HepG2 (cell line): ENCODE measurements around the gene CNNM4. TPM values are rescaled to one million over a fixed set of nuclear protein-coding genes. Genes with fewer than 3 reads are reported as not detected.

Experiments
- ADNP ChIP-seq: sonication (generic); formaldehyde crosslinking; IDR thresholded peaks from 2 replicates; pipeline ENCODE4 v1.4.0; 2020; ENCODE audit warnings: missing genetic modification reagents
- ATF1 ChIP-seq: IDR thresholded peaks from 2 replicates; pipeline ENCODE4 v1.6.1; 2016; ENCODE audit warnings: mild to moderate bottlenecking, control low read depth
- ATRX ChIP-seq: sonication (generic); formaldehyde crosslinking; IDR thresholded peaks from 2 replicates; pipeline ENCODE4 v1.4.0; 2020; ENCODE audit warnings: missing genetic modification reagents, borderline replicate concordance
- CBFB ChIP-seq: sonication (generic); formaldehyde crosslinking; IDR thresholded peaks from 2 replicates; pipeline ENCODE4 v1.4.0; 2020; ENCODE audit warnings: missing genetic modification reagents
- HNF4A ChIP-seq: sonication (generic); formaldehyde crosslinking; IDR thresholded peaks from 2 replicates; pipeline ENCODE4 v1.4.0; 2020; ENCODE audit warnings: missing genetic modification reagents
- MBD4 ChIP-seq: IDR thresholded peaks from 2 replicates; pipeline ENCODE4 v1.6.1; 2012; ENCODE audit warnings: low read length, inconsistent platforms, borderline replicate concordance
- NBN ChIP-seq: fragments of 450-650 bp; conservative IDR thresholded peaks from 2 replicates; pipeline ENCODE4 v1.6.1; 2017
- NFE2L1 ChIP-seq: sonication (generic); formaldehyde crosslinking; IDR thresholded peaks from 2 replicates; pipeline ENCODE4 v1.4.0; 2020; ENCODE audit warnings: missing genetic modification reagents, mild to moderate bottlenecking, borderline replicate concordance
- NFRKB ChIP-seq: fragments of 450-650 bp; IDR thresholded peaks from 2 replicates; pipeline ENCODE4 v1.6.1; 2017
- SMAD3 ChIP-seq: sonication (generic); formaldehyde crosslinking; IDR thresholded peaks from 2 replicates; pipeline ENCODE4 v1.4.0; 2020; ENCODE audit warnings: missing genetic modification reagents
- SRSF9 ChIP-seq: fragments of 200-400 bp; formaldehyde crosslinking; IDR thresholded peaks from 2 replicates; pipeline ENCODE4 v1.6.1; 2018; ENCODE audit warnings: borderline replicate concordance, mild to moderate bottlenecking, low read depth, low read length; ENCODE audit not compliant: insufficient read depth, poor library complexity, severe bottlenecking
- YEATS2 ChIP-seq: sonication (generic); formaldehyde crosslinking; IDR thresholded peaks from 2 replicates; pipeline ENCODE4 v1.4.0; 2020; ENCODE audit warnings: missing genetic modification reagents, borderline replicate concordance
- ZFP62 ChIP-seq: sonication (generic); formaldehyde crosslinking; IDR thresholded peaks from 2 replicates; pipeline ENCODE4 v1.4.0; 2020; ENCODE audit warnings: missing genetic modification reagents
- ZNF234 ChIP-seq: sonication (generic); formaldehyde crosslinking; conservative IDR thresholded peaks from 2 replicates; pipeline ENCODE4 v1.5.1; 2020; ENCODE audit warnings: mild to moderate bottlenecking, missing genetic modification reagents
- ZNF282 ChIP-seq: fragments of 450-650 bp; IDR thresholded peaks from 2 replicates; pipeline ENCODE4 v1.6.1; 2018; ENCODE audit not compliant: partially characterized antibody
- ZNF432 ChIP-seq: sonication (generic); formaldehyde crosslinking; IDR thresholded peaks from 2 replicates; pipeline ENCODE4 v1.5.0; 2020; ENCODE audit warnings: missing genetic modification reagents, mild to moderate bottlenecking, borderline replicate concordance
- ZNF558 ChIP-seq: sonication (generic); formaldehyde crosslinking; IDR thresholded peaks from 2 replicates; pipeline ENCODE4 v1.9.0; 2022; ENCODE audit warnings: mild to moderate bottlenecking, missing genetic modification reagents, borderline replicate concordance
- ZSCAN31 ChIP-seq: sonication (generic); formaldehyde crosslinking; IDR thresholded peaks from 2 replicates; pipeline ENCODE4 v1.5.0; 2020; ENCODE audit warnings: low read depth, mild to moderate bottlenecking, missing genetic modification reagents
- polyA plus RNA-seq, 8 experiments: library from polyadenylated mRNA; depleted of rRNA in 3 of 8; stranded (reverse) in 7 of 8; unstranded in 1 of 8; fragments of >200 nt; fragmentation: Illumina TruSeq in 4 of 8; extraction: Trizol in 4 of 8; gene quantifications; 2 replicates each; pipeline versions ENCODE4 v1.2.1 to v1.2.3, GENCODE V29; 2011 to 2016; ENCODE audit warnings: low read depth in 4 of 8, missing spikeins in 1 of 8, mixed read lengths in 1 of 8; ENCODE audit not compliant: insufficient read depth in 1 of 8
- total RNA-seq, 5 experiments: library from RNA; depleted of rRNA; stranded (reverse); fragments of >200 nt; fragmentation: Illumina TruSeq; extraction: Trizol; gene quantifications; 2 replicates each; pipeline ENCODE4 v1.2.3, GENCODE V29; 2016; ENCODE audit warnings: low read depth in 1 of 5
- TF ChIP-seq, protein P1 (sequence below): sonication (generic); formaldehyde crosslinking; IDR thresholded peaks from 2 replicates; pipeline ENCODE4 v1.4.0; 2020; ENCODE audit warnings: mild to moderate bottlenecking, missing genetic modification reagents, borderline replicate concordance
- TF ChIP-seq, protein P2 (sequence below): sonication (generic); formaldehyde crosslinking; IDR thresholded peaks from 2 replicates; pipeline ENCODE4 v1.4.0; 2020; ENCODE audit warnings: low read depth, mild to moderate bottlenecking, missing genetic modification reagents
- TF ChIP-seq, protein P3 (sequence below): sonication (generic); formaldehyde crosslinking; IDR thresholded peaks from 2 replicates; pipeline ENCODE4 v1.5.0; 2020; ENCODE audit warnings: missing genetic modification reagents
- TF ChIP-seq, protein P4 (sequence below): sonication (generic); formaldehyde crosslinking; IDR thresholded peaks from 2 replicates; pipeline ENCODE4 v1.8.1; 2023; ENCODE audit warnings: missing genetic modification reagents, mild to moderate bottlenecking, borderline replicate concordance
- TF ChIP-seq, protein P5 (sequence below): IDR thresholded peaks from 2 replicates; pipeline ENCODE4 v1.6.1; 2016; ENCODE audit warnings: control low read depth
- TF ChIP-seq, protein P6 (sequence below): sonication (generic); formaldehyde crosslinking; conservative IDR thresholded peaks from 2 replicates; pipeline ENCODE4 v1.4.0; 2020; ENCODE audit warnings: missing genetic modification reagents

Gene CNNM4
- total and polyA plus RNA-seq, 2 of the 13 experiments (the other 11 are each of a cell fraction or from before 2014, with no cell fraction given) = 5.9 to 8.4 TPM

DNA sequence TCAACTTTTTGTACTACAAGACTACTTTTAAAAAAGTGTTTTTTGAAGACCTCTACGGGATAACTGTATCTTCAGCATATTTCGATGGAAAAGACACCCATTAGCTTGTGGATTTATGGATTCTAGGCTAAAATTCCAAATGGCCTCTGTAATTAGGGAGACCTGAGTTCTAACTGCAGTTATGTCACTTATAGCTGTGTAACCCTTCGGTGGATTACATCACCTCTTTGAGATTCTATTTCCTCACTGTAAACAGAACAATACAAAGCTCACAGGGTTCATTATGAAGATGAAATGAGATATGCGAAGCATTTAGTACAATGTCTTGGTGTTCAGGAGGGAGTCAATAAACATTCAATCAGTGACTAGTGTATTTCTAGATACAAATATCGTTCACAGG, 45.0 kb upstream of the CNNM4 start (continued):
- TF ChIP-seq NFE2L1 (CRISPR knock-in tag) (no peak), ZNF432 (CRISPR knock-in tag) (no peak), ZNF282 (no peak), YEATS2 (0 out of 2 replicates have a peak, but pooled peaks have one; percentile 25), ATF1 (peak; percentile 27; the same call in 1 of the 2 replicates), ADNP (no peak), ZNF558 (CRISPR knock-in tag) (no peak), SMAD3 (CRISPR knock-in tag) (no peak), NBN (no peak), SRSF9 (no peak), MBD4 (no peak), ZSCAN31 (CRISPR knock-in tag) (no peak), HNF4A (CRISPR knock-in tag) (peak; percentile 69), CBFB (CRISPR knock-in tag) (no peak), ZNF234 (CRISPR knock-in tag) (no peak), ZFP62 (CRISPR knock-in tag) (no peak), NFRKB (no peak), ATRX (no peak)
- TF ChIP-seq, protein P1, sequence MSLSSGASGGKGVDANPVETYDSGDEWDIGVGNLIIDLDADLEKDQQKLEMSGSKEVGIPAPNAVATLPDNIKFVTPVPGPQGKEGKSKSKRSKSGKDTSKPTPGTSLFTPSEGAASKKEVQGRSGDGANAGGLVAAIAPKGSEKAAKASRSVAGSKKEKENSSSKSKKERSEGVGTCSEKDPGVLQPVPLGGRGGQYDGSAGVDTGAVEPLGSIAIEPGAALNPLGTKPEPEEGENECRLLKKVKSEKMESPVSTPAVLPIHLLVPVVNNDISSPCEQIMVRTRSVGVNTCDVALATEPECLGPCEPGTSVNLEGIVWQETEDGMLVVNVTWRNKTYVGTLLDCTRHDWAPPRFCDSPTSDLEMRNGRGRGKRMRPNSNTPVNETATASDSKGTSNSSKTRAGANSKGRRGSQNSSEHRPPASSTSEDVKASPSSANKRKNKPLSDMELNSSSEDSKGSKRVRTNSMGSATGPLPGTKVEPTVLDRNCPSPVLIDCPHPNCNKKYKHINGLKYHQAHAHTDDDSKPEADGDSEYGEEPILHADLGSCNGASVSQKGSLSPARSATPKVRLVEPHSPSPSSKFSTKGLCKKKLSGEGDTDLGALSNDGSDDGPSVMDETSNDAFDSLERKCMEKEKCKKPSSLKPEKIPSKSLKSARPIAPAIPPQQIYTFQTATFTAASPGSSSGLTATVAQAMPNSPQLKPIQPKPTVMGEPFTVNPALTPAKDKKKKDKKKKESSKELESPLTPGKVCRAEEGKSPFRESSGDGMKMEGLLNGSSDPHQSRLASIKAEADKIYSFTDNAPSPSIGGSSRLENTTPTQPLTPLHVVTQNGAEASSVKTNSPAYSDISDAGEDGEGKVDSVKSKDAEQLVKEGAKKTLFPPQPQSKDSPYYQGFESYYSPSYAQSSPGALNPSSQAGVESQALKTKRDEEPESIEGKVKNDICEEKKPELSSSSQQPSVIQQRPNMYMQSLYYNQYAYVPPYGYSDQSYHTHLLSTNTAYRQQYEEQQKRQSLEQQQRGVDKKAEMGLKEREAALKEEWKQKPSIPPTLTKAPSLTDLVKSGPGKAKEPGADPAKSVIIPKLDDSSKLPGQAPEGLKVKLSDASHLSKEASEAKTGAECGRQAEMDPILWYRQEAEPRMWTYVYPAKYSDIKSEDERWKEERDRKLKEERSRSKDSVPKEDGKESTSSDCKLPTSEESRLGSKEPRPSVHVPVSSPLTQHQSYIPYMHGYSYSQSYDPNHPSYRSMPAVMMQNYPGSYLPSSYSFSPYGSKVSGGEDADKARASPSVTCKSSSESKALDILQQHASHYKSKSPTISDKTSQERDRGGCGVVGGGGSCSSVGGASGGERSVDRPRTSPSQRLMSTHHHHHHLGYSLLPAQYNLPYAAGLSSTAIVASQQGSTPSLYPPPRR (CRISPR knock-in tag) = no peak
- TF ChIP-seq, protein P2, sequence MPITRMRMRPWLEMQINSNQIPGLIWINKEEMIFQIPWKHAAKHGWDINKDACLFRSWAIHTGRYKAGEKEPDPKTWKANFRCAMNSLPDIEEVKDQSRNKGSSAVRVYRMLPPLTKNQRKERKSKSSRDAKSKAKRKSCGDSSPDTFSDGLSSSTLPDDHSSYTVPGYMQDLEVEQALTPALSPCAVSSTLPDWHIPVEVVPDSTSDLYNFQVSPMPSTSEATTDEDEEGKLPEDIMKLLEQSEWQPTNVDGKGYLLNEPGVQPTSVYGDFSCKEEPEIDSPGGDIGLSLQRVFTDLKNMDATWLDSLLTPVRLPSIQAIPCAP (CRISPR knock-in tag) = no peak
- TF ChIP-seq, protein P3, sequence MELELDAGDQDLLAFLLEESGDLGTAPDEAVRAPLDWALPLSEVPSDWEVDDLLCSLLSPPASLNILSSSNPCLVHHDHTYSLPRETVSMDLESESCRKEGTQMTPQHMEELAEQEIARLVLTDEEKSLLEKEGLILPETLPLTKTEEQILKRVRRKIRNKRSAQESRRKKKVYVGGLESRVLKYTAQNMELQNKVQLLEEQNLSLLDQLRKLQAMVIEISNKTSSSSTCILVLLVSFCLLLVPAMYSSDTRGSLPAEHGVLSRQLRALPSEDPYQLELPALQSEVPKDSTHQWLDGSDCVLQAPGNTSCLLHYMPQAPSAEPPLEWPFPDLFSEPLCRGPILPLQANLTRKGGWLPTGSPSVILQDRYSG (CRISPR knock-in tag) = no peak
- TF ChIP-seq, protein P4, sequence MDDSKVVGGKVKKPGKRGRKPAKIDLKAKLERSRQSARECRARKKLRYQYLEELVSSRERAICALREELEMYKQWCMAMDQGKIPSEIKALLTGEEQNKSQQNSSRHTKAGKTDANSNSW (CRISPR knock-in tag) = no peak
- TF ChIP-seq, protein P5, sequence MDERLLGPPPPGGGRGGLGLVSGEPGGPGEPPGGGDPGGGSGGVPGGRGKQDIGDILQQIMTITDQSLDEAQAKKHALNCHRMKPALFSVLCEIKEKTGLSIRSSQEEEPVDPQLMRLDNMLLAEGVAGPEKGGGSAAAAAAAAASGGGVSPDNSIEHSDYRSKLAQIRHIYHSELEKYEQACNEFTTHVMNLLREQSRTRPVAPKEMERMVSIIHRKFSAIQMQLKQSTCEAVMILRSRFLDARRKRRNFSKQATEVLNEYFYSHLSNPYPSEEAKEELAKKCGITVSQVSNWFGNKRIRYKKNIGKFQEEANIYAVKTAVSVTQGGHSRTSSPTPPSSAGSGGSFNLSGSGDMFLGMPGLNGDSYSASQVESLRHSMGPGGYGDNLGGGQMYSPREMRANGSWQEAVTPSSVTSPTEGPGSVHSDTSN (CRISPR knock-in tag) = no peak
- TF ChIP-seq, protein P6, sequence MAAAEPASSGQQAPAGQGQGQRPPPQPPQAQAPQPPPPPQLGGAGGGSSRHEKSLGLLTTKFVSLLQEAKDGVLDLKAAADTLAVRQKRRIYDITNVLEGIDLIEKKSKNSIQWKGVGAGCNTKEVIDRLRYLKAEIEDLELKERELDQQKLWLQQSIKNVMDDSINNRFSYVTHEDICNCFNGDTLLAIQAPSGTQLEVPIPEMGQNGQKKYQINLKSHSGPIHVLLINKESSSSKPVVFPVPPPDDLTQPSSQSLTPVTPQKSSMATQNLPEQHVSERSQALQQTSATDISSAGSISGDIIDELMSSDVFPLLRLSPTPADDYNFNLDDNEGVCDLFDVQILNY (CRISPR knock-in tag) = no peak
